IMR-90 (cell line): ENCODE results near the gene EPB41L4A. TPM values are rescaled to one million over a fixed set of nuclear protein-coding genes. Genes with fewer than 3 reads are reported as not detected.

ENCODE experiments used
- ATAC-seq: fragments of 200-7000 bp; cut with Tn5 transposase; 2 replicates; pipeline ENCODE4 v1.9.1; 2020; ENCODE audit warnings: low read depth, mild to moderate bottlenecking, moderate library complexity
- BruUV-seq: library from RNA; stranded (reverse); fragments of 400-500 nt; replicated peaks from 2 replicates; lab custom pipeline; 2021; lab: Mats Ljungman, UMichigan
- CTCF ChIA-PET: fragments of 300-600 bp; formaldehyde crosslinking; extraction: SDS; loops from one replicate; lab custom pipeline; 2021; ENCODE audit warnings: antibody characterized with exemption; lab: Yijun Ruan, JAX
- POLR2A ChIA-PET: fragments of 300-600 bp; sonication (Branson Sonifier 250); formaldehyde crosslinking; loops from one replicate; lab custom pipeline; 2022; ENCODE audit warnings: antibody characterized with exemption; ENCODE audit not compliant: unreplicated experiment; lab: Charles Lee
- DNase-seq: peaks from one replicate; pipeline ENCODE4 v3.0.0; 2013
- H2AFZ ChIP-seq: replicated peaks from 2 replicates; pipeline ENCODE3; 2013; ENCODE audit warnings: low read length, mild to moderate bottlenecking; ENCODE audit not compliant: poor library complexity
- H2AK5ac ChIP-seq: 2 replicates; pipeline ENCODE4 v1.6.1; 2013; ENCODE audit warnings: low read depth, low read length, inconsistent platforms
- H2AK9ac ChIP-seq: replicated peaks from 2 replicates; pipeline ENCODE3; 2013; ENCODE audit warnings: mild to moderate bottlenecking, low read depth, low read length, moderate library complexity; ENCODE audit not compliant: poor library complexity
- H2BK120ac ChIP-seq: 2 replicates; pipeline ENCODE4 v1.6.1; 2013; ENCODE audit warnings: low read depth, low read length, inconsistent platforms
- H2BK15ac ChIP-seq: 3 replicates; pipeline ENCODE4 v1.6.1; 2013; ENCODE audit warnings: low read depth, low read length, inconsistent platforms
- H2BK20ac ChIP-seq: 2 replicates; pipeline ENCODE4 v1.6.1; 2013; ENCODE audit warnings: low read depth, mild to moderate bottlenecking, inconsistent platforms, low read length, moderate library complexity
- H2BK5ac ChIP-seq: 2 replicates; pipeline ENCODE4 v1.6.1; 2013; ENCODE audit warnings: mild to moderate bottlenecking, low read depth, low read length, inconsistent platforms; ENCODE audit not compliant: poor library complexity, severe bottlenecking
- H3K14ac ChIP-seq: replicated peaks from 2 replicates; pipeline ENCODE4 v1.6.1; 2013; ENCODE audit warnings: low read depth, low read length, inconsistent platforms
- H3K18ac ChIP-seq: 2 replicates; pipeline ENCODE4 v1.6.1; 2013; ENCODE audit warnings: low read depth, low read length, control low read depth
- H3K23ac ChIP-seq: 2 replicates; pipeline ENCODE4 v1.6.1; 2013; ENCODE audit warnings: low read depth, low read length, inconsistent platforms
- H3K27ac ChIP-seq: 2 replicates; pipeline ENCODE4 v1.5.1; 2013; ENCODE audit warnings: mild to moderate bottlenecking, control low read depth, low read length; ENCODE audit not compliant: insufficient read depth
- H3K27me3 ChIP-seq: 2 replicates; pipeline ENCODE4 v1.6.1; 2013; ENCODE audit warnings: low read length; ENCODE audit not compliant: control insufficient read depth, insufficient read depth
- H3K36me3 ChIP-seq: 2 replicates; pipeline ENCODE4 v1.6.1; 2013; ENCODE audit warnings: low read length, mixed read lengths; ENCODE audit not compliant: control insufficient read depth, insufficient read depth
- H3K4ac ChIP-seq: 2 replicates; pipeline ENCODE4 v1.6.1; 2013; ENCODE audit warnings: low read depth, low read length, inconsistent platforms
- H3K4me1 ChIP-seq: 2 replicates; pipeline ENCODE4 v1.6.1; 2013; ENCODE audit warnings: low read length, mixed read lengths; ENCODE audit not compliant: control insufficient read depth, insufficient read depth
- H3K4me2 ChIP-seq: 2 replicates; pipeline ENCODE4 v1.6.1; 2013; ENCODE audit warnings: low read depth, mild to moderate bottlenecking, control low read depth, low read length, moderate library complexity
- H3K4me3 ChIP-seq: 2 replicates; pipeline ENCODE4 v1.5.1; 2013; ENCODE audit warnings: low read depth, mild to moderate bottlenecking, control low read depth, low read length, moderate library complexity; ENCODE audit not compliant: insufficient read depth
- H3K56ac ChIP-seq: 2 replicates; pipeline ENCODE4 v1.6.1; 2013; ENCODE audit warnings: low read length, inconsistent platforms; ENCODE audit not compliant: insufficient read depth; ENCODE audit errors: extremely low read depth
- H3K79me1 ChIP-seq, 2 experiments: 2 replicates each; pipeline ENCODE4 v1.6.1; 2013; ENCODE audit warnings: low read length in 2 of 2, inconsistent platforms in 1 of 2, low read depth in 1 of 2
- H3K9ac ChIP-seq: 2 replicates; pipeline ENCODE4 v1.6.1; 2013; ENCODE audit warnings: low read depth, low read length, control low read depth
- H3K9me1 ChIP-seq: 2 replicates; pipeline ENCODE4 v1.6.1; 2013; ENCODE audit warnings: low read length, inconsistent platforms; ENCODE audit not compliant: insufficient read depth
- H3K9me3 ChIP-seq: 2 replicates; pipeline ENCODE4 v1.6.1; 2013; ENCODE audit warnings: low read length; ENCODE audit not compliant: control insufficient read depth, insufficient read depth
- H4K20me1 ChIP-seq: 2 replicates; pipeline ENCODE4 v1.6.1; 2013; ENCODE audit warnings: low read length, inconsistent platforms; ENCODE audit not compliant: insufficient read depth
- H4K5ac ChIP-seq: 2 replicates; pipeline ENCODE4 v1.6.1; 2013; ENCODE audit warnings: mild to moderate bottlenecking, low read depth, low read length, control low read depth
- H4K8ac ChIP-seq, 2 experiments: 2 replicates each; pipeline ENCODE4 v1.6.1; 2013; ENCODE audit warnings: low read depth in 2 of 2, low read length in 2 of 2, control low read depth in 1 of 2, inconsistent platforms in 1 of 2
- H4K91ac ChIP-seq: 2 replicates; pipeline ENCODE4 v1.6.1; 2013; ENCODE audit warnings: low read depth, low read length, inconsistent platforms; ENCODE audit not compliant: insufficient read depth
- CHD1 ChIP-seq: IDR thresholded peaks from 2 replicates; pipeline ENCODE4 v1.6.1; 2012; ENCODE audit warnings: low read depth, low read length, improper control_type of control experiment
- FOS ChIP-seq: fragments of 150-350 bp; IDR thresholded peaks from 2 replicates; pipeline ENCODE4 v1.6.1; 2016; ENCODE audit warnings: low read depth, low read length
- MAZ ChIP-seq: IDR thresholded peaks from 2 replicates; pipeline ENCODE4 v1.6.1; 2012; ENCODE audit warnings: low read depth, mild to moderate bottlenecking, low read length, improper control_type of control experiment, moderate library complexity, borderline replicate concordance
- MXI1 ChIP-seq: IDR thresholded peaks from 2 replicates; pipeline ENCODE4 v1.6.1; 2012; ENCODE audit warnings: low read depth, mild to moderate bottlenecking, low read length, moderate library complexity, borderline replicate concordance
- NFE2L2 ChIP-seq: fragments of 150-350 bp; IDR thresholded peaks from 2 replicates; pipeline ENCODE4 v1.6.1; 2016; ENCODE audit warnings: low read depth, mild to moderate bottlenecking, low read length
- POLR2A ChIP-seq: IDR thresholded peaks from 2 replicates; pipeline ENCODE4 v1.6.1; 2012; ENCODE audit warnings: mild to moderate bottlenecking, low read depth, low read length
- RCOR1 ChIP-seq: IDR thresholded peaks from 2 replicates; pipeline ENCODE4 v1.6.1; 2012; ENCODE audit warnings: mild to moderate bottlenecking, low read length, improper control_type of control experiment; ENCODE audit not compliant: insufficient replicate concordance
- SMC3 ChIP-seq: fragments of 150-350 bp; IDR thresholded peaks from 2 replicates; pipeline ENCODE4 v1.6.1; 2016; ENCODE audit warnings: low read depth, mild to moderate bottlenecking, antibody characterized with exemption, low read length, moderate library complexity
- WGBS, 2 experiments: methylation state at CpG; one replicate each; pipeline versions ENCODE4 v1.1.5 to v1.1.7; 2013; ENCODE audit warnings: missing lambda C conversion rate in 2 of 2; ENCODE audit not compliant: insufficient read length in 1 of 2; ENCODE audit errors: extremely low coverage in 2 of 2; 5-methylcytosine and 5-hydroxymethylcytosine counted together
- dilution Hi-C: fragments of 300-500 bp; cut with HindIII; formaldehyde crosslinking; loops from one replicate; pipeline ENCODE4 v1.14.3; 2018; ENCODE audit warnings: low sequenced_read_pairs; ENCODE audit not compliant: unreplicated experiment
- in situ Hi-C: fragments of 300-500 bp; cut with MboI; formaldehyde crosslinking; loops from 3 replicates; pipeline ENCODE4 v1.14.3; 2019; ENCODE audit warnings: low sequenced_read_pairs, inconsistent platforms, mixed read lengths
- intact Hi-C: fragments of 100-400 bp; cut with micrococcal nuclease; formaldehyde crosslinking; loops from 2 replicates; pipeline ENCODE4 v1.10.0; 2022
- polyA plus RNA-seq, 3 experiments: library from polyadenylated mRNA; depleted of rRNA; stranded (reverse); fragments of >200 nt; gene quantifications; 2 replicates each; pipeline ENCODE4 v1.2.3, GENCODE V29; 2012; ENCODE audit warnings: low replicate concordance in 1 of 3
- total RNA-seq: library from RNA; depleted of rRNA; stranded (reverse); fragments of >200 nt; gene quantifications from 2 replicates; pipeline ENCODE4 v1.2.3, GENCODE V29; 2012
- TF ChIP-seq, protein P1 (sequence below): conservative IDR thresholded peaks from 2 replicates; pipeline ENCODE4 v1.5.1; 2012; ENCODE audit warnings: mild to moderate bottlenecking, low read depth, low read length, improper control_type of control experiment
- TF ChIP-seq, protein P2 (sequence below): fragments of 150-350 bp; IDR thresholded peaks from 2 replicates; pipeline ENCODE4 v1.6.1; 2017; ENCODE audit warnings: mild to moderate bottlenecking, antibody characterized with exemption, low read length, low read depth

Gene EPB41L4A
- total and polyA plus RNA-seq, 2 of the 4 experiments (the other 2 are of a cell fraction) = under 0.01 to 0.02 TPM

DNA sequence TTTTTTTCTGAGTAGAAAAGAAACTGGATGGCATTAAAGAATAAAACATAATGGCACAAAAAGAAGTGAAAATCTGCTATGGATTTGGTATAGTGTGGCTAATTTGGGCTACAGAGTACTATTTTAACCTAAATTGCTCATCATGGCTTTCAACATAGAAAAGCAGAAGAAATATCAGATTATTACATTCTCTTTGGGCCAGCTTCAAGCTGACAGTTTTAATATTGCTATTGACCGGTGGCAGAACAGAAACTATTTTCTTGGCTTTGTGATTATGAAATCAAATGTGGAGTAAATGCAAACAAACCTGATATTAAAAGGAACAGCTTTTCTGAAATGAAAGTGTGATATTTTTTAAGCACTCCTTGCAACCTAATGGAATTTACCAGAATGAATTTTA, 301.5 kb downstream of the EPB41L4A start:
- no peaks in the 10 kb centered on the region for H3K27me3 ChIP-seq
- TF ChIP-seq, protein P1, sequence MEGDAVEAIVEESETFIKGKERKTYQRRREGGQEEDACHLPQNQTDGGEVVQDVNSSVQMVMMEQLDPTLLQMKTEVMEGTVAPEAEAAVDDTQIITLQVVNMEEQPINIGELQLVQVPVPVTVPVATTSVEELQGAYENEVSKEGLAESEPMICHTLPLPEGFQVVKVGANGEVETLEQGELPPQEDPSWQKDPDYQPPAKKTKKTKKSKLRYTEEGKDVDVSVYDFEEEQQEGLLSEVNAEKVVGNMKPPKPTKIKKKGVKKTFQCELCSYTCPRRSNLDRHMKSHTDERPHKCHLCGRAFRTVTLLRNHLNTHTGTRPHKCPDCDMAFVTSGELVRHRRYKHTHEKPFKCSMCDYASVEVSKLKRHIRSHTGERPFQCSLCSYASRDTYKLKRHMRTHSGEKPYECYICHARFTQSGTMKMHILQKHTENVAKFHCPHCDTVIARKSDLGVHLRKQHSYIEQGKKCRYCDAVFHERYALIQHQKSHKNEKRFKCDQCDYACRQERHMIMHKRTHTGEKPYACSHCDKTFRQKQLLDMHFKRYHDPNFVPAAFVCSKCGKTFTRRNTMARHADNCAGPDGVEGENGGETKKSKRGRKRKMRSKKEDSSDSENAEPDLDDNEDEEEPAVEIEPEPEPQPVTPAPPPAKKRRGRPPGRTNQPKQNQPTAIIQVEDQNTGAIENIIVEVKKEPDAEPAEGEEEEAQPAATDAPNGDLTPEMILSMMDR = no peak
- TF ChIP-seq NFE2L2 = no peak
- no peak for TF ChIP-seq MXI1
- no peak for TF ChIP-seq RCOR1
- TF ChIP-seq POLR2A = no peak
- TF ChIP-seq CHD1 = no peak
- TF ChIP-seq MAZ = no peak
- TF ChIP-seq, protein P2, sequence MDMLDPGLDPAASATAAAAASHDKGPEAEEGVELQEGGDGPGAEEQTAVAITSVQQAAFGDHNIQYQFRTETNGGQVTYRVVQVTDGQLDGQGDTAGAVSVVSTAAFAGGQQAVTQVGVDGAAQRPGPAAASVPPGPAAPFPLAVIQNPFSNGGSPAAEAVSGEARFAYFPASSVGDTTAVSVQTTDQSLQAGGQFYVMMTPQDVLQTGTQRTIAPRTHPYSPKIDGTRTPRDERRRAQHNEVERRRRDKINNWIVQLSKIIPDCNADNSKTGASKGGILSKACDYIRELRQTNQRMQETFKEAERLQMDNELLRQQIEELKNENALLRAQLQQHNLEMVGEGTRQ = no peak
- TF ChIP-seq SMC3 = no peak
- TF ChIP-seq FOS = no peak
- no peak overlapping the region for H2BK15ac ChIP-seq
- intact Hi-C loops (no loop called here), dilution Hi-C loops (no loop called here), in situ Hi-C loops (no loop called here)
- no peak for ATAC-seq
- H3K79me1 ChIP-seq = no peaks in the 10 kb centered on the region
- H2BK5ac ChIP-seq = no peak overlapping the region
- no peak overlapping the region for H3K56ac ChIP-seq
- no peak overlapping the region for H2BK20ac ChIP-seq
- no peak overlapping the region for H2AFZ ChIP-seq
- ChIA-PET POLR2A (no interaction called here), CTCF (no interaction called here)
- no CpG with 5 or more reads among the region's 1 CpG for WGBS, 2 experiments
- H4K20me1 ChIP-seq = no peaks in the 10 kb centered on the region
- peaks cover 6% of the 10 kb centered on the region for H3K9me3 ChIP-seq
- H4K5ac ChIP-seq = no peak overlapping the region
- no peak overlapping the region for H3K27ac ChIP-seq
- DNase-seq = no peak
- H3K36me3 ChIP-seq = no peaks in the 10 kb centered on the region
- H3K4me3 ChIP-seq = no peak overlapping the region
- H3K14ac ChIP-seq = no peak overlapping the region
- no peak overlapping the region for H3K4me2 ChIP-seq
- H2AK5ac ChIP-seq = no peak overlapping the region
- H2BK120ac ChIP-seq = no peak overlapping the region
- no peaks in the 10 kb centered on the region for H3K4me1 ChIP-seq
- no peak overlapping the region for H3K18ac ChIP-seq
- no TSS peak for BruUV-seq
- H4K91ac ChIP-seq = no peak overlapping the region
- H2AK9ac ChIP-seq = no peak overlapping the region
- H3K23ac ChIP-seq = no peak overlapping the region
- H3K4ac ChIP-seq = no peak overlapping the region
- no peaks in the 10 kb centered on the region for H3K9me1 ChIP-seq
- H4K8ac ChIP-seq = no peak overlapping the region
- H3K9ac ChIP-seq = no peak overlapping the region
